ENCODE results near the gene PDE4D. TPM values are rescaled to one million over a fixed set of nuclear protein-coding genes. Genes with fewer than 3 reads are reported as not detected.

Gene PDE4D
- total and polyA plus RNA-seq, 2 of the 4 experiments (the other 2 are of a cell fraction) = 1.4 to 7.9 TPM

DNA sequence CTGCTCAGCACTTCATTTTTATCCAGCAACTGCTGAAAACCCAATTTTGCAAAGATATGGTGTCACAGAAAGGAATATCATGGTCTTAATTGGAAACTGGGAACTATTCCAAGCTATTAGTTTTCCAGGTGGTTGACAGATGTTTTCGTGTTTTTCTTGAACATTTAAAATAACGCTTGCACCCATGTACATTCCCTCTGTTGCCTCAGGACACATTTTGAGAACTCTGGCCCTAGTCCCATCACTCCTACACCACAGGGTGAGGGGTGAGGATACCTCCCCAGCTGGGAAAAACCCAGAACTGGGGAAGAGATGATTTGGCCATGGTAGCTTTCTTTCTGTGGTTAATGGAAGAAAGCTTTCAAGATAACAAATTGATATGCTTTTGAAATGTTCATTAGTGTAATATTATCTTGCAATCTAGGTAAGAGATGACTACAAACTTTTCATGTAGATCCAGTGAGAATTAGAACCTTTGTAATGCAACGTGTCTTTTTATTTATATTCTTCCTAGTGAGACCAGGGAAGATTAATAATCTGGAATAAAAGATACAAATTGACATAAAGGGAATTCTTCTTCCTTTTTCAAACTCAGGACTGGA lies 683.7 kb downstream of the PDE4D start:
- Histone ChIP-seq H3K14ac (replicated peaks; ENCODE audit: low read depth, low read length) (no peak overlapping the region), H2AFZ (replicated peaks; ENCODE audit: low read length, poor library complexity) (no peak overlapping the region), H2BK20ac (ENCODE audit: low read depth, low read length) (no peak overlapping the region), H2BK15ac (ENCODE audit: low read depth, low read length) (no peak overlapping the region), H3K4me2 (ENCODE audit: low read depth, low read length) (no peak overlapping the region), H3K4me1 (ENCODE audit: control insufficient read depth, insufficient read depth, low read length) (no peaks in the 10 kb centered on the region), H4K8ac (ENCODE audit: low read depth in 2 of 2, low read length in 2 of 2) (no peak overlapping the region), H2AK9ac (replicated peaks; ENCODE audit: low read depth, low read length, poor library complexity) (no peak overlapping the region), H3K9me3 (ENCODE audit: control insufficient read depth, insufficient read depth, low read length) (no peaks in the 10 kb centered on the region), H3K79me1 (ENCODE audit: low read depth in 1 of 2, low read length in 2 of 2) (no peaks in the 10 kb centered on the region), H3K56ac (ENCODE audit: extremely low read depth, insufficient read depth, low read length) (no peak overlapping the region), H3K4ac (ENCODE audit: low read depth, low read length) (no peak overlapping the region), H3K18ac (ENCODE audit: low read depth, low read length) (no peak overlapping the region), H4K91ac (ENCODE audit: insufficient read depth, low read depth, low read length) (no peak overlapping the region), H3K27ac (ENCODE audit: insufficient read depth, low read length) (no peak overlapping the region), H3K9me1 (ENCODE audit: insufficient read depth, low read length) (no peaks in the 10 kb centered on the region), H3K9ac (ENCODE audit: low read depth, low read length) (no peak overlapping the region), H3K4me3 (ENCODE audit: insufficient read depth, low read depth, low read length) (no peak overlapping the region), H2BK5ac (ENCODE audit: low read depth, low read length, poor library complexity, severe bottlenecking) (no peak overlapping the region), H2BK120ac (ENCODE audit: low read depth, low read length) (no peak overlapping the region), H4K5ac (ENCODE audit: low read depth, low read length) (no peak overlapping the region), H3K36me3 (ENCODE audit: control insufficient read depth, insufficient read depth, low read length) (no peaks in the 10 kb centered on the region), H4K20me1 (ENCODE audit: insufficient read depth, low read length) (no peaks in the 10 kb centered on the region), H3K27me3 (ENCODE audit: control insufficient read depth, insufficient read depth, low read length) (peaks cover 3% of the 10 kb centered on the region; the same call in 1 of the 2 replicates), H3K23ac (ENCODE audit: low read depth, low read length) (no peak overlapping the region), H2AK5ac (ENCODE audit: low read depth, low read length) (no peak overlapping the region)
- ATAC-seq (ENCODE audit: low read depth) (no peak), DNase-seq (peak; percentile 3)
- no CpG with 5 or more reads among the region's 3 CpGs for WGBS, 2 experiments (ENCODE audit: extremely low coverage in 2 of 2, insufficient read length in 1 of 2)
- dilution Hi-C loops (cut with HindIII; ENCODE audit: low sequenced_read_pairs, unreplicated experiment) (no loop called here), in situ Hi-C loops (cut with MboI; ENCODE audit: low sequenced_read_pairs) (no loop called here), intact Hi-C loops (cut with micrococcal nuclease) (no loop called here)
- POLR2A ChIA-PET (ENCODE audit: unreplicated experiment) = no interaction called here
- BruUV-seq (replicated peaks) = no TSS peak
- CTCF ChIA-PET = no interaction called here
- TF ChIP-seq BHLHE40 (IDR thresholded peaks at IDR 0.05; ENCODE audit: low read depth, low read length) = no peak
- TF ChIP-seq NFE2L2 (IDR thresholded peaks at IDR 0.05; ENCODE audit: low read depth, low read length) = no peak
- TF ChIP-seq POLR2A (IDR thresholded peaks at IDR 0.05; ENCODE audit: low read depth, low read length) = no peak
- no peak for TF ChIP-seq CHD1 (IDR thresholded peaks at IDR 0.05; ENCODE audit: low read depth, low read length)
- TF ChIP-seq, protein P1, sequence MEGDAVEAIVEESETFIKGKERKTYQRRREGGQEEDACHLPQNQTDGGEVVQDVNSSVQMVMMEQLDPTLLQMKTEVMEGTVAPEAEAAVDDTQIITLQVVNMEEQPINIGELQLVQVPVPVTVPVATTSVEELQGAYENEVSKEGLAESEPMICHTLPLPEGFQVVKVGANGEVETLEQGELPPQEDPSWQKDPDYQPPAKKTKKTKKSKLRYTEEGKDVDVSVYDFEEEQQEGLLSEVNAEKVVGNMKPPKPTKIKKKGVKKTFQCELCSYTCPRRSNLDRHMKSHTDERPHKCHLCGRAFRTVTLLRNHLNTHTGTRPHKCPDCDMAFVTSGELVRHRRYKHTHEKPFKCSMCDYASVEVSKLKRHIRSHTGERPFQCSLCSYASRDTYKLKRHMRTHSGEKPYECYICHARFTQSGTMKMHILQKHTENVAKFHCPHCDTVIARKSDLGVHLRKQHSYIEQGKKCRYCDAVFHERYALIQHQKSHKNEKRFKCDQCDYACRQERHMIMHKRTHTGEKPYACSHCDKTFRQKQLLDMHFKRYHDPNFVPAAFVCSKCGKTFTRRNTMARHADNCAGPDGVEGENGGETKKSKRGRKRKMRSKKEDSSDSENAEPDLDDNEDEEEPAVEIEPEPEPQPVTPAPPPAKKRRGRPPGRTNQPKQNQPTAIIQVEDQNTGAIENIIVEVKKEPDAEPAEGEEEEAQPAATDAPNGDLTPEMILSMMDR (conservative IDR thresholded peaks at IDR 0.05; ENCODE audit: low read depth, low read length) = no peak
- TF ChIP-seq MXI1 (IDR thresholded peaks at IDR 0.05; ENCODE audit: borderline replicate concordance, low read depth, low read length) = no peak
- no peak for TF ChIP-seq RFX5 (IDR thresholded peaks at IDR 0.05; ENCODE audit: low read depth, low read length)
- TF ChIP-seq RAD21 (IDR thresholded peaks at IDR 0.05; ENCODE audit: low read length) = no peak

Measured in IMR-90 (cell line).